H9 (cell line): ENCODE results near the gene SCAP. TPM values are rescaled to one million over a fixed set of nuclear protein-coding genes. Genes with fewer than 3 reads are reported as not detected.

ENCODE experiments used
- DNase-seq: peaks from one replicate; pipeline ENCODE4 v3.0.0-alpha.2; 2017
- H2AFZ ChIP-seq: one replicate; pipeline ENCODE4 v1.6.1; 2013; ENCODE audit warnings: mild to moderate bottlenecking, low read length, control low read depth, moderate library complexity
- H2AK5ac ChIP-seq: 2 replicates; pipeline ENCODE4 v1.6.1; 2013; ENCODE audit warnings: low read length, control low read depth, mixed read lengths; ENCODE audit not compliant: insufficient read length
- H2BK120ac ChIP-seq: one replicate; pipeline ENCODE4 v1.6.1; 2013; ENCODE audit warnings: low read depth, mild to moderate bottlenecking, low read length, control low read depth, inconsistent platforms; ENCODE audit not compliant: poor library complexity, severe bottlenecking
- H2BK12ac ChIP-seq: 2 replicates; pipeline ENCODE4 v1.6.1; 2013; ENCODE audit warnings: low read length, control low read depth, mixed read lengths, low read depth; ENCODE audit not compliant: insufficient read length
- H2BK15ac ChIP-seq: 2 replicates; pipeline ENCODE4 v1.6.1; 2013; ENCODE audit warnings: low read depth, low read length, control low read depth
- H2BK20ac ChIP-seq: one replicate; pipeline ENCODE4 v1.6.1; 2013; ENCODE audit warnings: low read depth, mild to moderate bottlenecking, low read length, control low read depth, inconsistent platforms; ENCODE audit not compliant: poor library complexity, severe bottlenecking
- H2BK5ac ChIP-seq: 2 replicates; pipeline ENCODE4 v1.6.1; 2013; ENCODE audit warnings: low read length, control low read depth, mixed read lengths; ENCODE audit not compliant: insufficient read length
- H3K14ac ChIP-seq: 2 replicates; pipeline ENCODE4 v1.6.1; 2013; ENCODE audit warnings: low read length, control low read depth; ENCODE audit not compliant: insufficient read depth
- H3K18ac ChIP-seq: 2 replicates; pipeline ENCODE4 v1.6.1; 2013; ENCODE audit warnings: low read depth, mild to moderate bottlenecking, mixed read lengths, low read length, control low read depth; ENCODE audit not compliant: insufficient read length
- H3K23ac ChIP-seq: 2 replicates; pipeline ENCODE4 v1.6.1; 2013; ENCODE audit warnings: low read length, control low read depth, mixed read lengths, low read depth; ENCODE audit not compliant: insufficient read length
- H3K23me2 ChIP-seq: 2 replicates; pipeline ENCODE4 v1.6.1; 2013; ENCODE audit warnings: low read depth, mild to moderate bottlenecking, mixed read lengths, low read length, control low read depth; ENCODE audit not compliant: insufficient read length, poor library complexity, severe bottlenecking
- H3K27ac ChIP-seq: 2 replicates; pipeline ENCODE4 v1.5.1; 2013; ENCODE audit warnings: low read length, control low read depth, mixed read lengths, low read depth; ENCODE audit not compliant: insufficient read length
- H3K27me3 ChIP-seq: 2 replicates; pipeline ENCODE4 v1.6.1; 2013; ENCODE audit warnings: low read length, control low read depth, inconsistent platforms; ENCODE audit not compliant: insufficient read depth
- H3K4ac ChIP-seq: 2 replicates; pipeline ENCODE4 v1.6.1; 2013; ENCODE audit warnings: low read depth, mild to moderate bottlenecking, control low read depth, inconsistent platforms, low read length, moderate library complexity
- H3K4me1 ChIP-seq: 2 replicates; pipeline ENCODE4 v1.6.1; 2013; ENCODE audit warnings: low read length, control low read depth, inconsistent platforms; ENCODE audit not compliant: insufficient read depth
- H3K4me2 ChIP-seq: 2 replicates; pipeline ENCODE4 v1.6.1; 2013; ENCODE audit warnings: low read length, control low read depth, mixed read lengths; ENCODE audit not compliant: insufficient read length, insufficient read depth
- H3K56ac ChIP-seq: 2 replicates; pipeline ENCODE4 v1.6.1; 2013; ENCODE audit warnings: low read depth, mild to moderate bottlenecking, mixed read lengths, low read length, control low read depth; ENCODE audit not compliant: insufficient read length
- H3K79me1 ChIP-seq: 2 replicates; pipeline ENCODE4 v1.6.1; 2013; ENCODE audit warnings: low read depth, mild to moderate bottlenecking, moderate library complexity, low read length, control low read depth, inconsistent platforms; ENCODE audit not compliant: insufficient read depth, poor library complexity, severe bottlenecking
- H3K79me2 ChIP-seq: 2 replicates; pipeline ENCODE4 v1.6.1; 2013; ENCODE audit warnings: low read length, control low read depth, inconsistent platforms; ENCODE audit not compliant: insufficient read depth
- H3K9ac ChIP-seq: 2 replicates; pipeline ENCODE4 v1.6.1; 2013; ENCODE audit warnings: low read length, control low read depth, mixed read lengths; ENCODE audit not compliant: insufficient read length; ENCODE audit errors: extremely low read depth
- H3K9me3 ChIP-seq: one replicate; pipeline ENCODE4 v1.6.1; 2013; ENCODE audit warnings: low read depth, low read length, inconsistent platforms; ENCODE audit not compliant: control insufficient read depth
- H3T11ph ChIP-seq: one replicate; pipeline ENCODE4 v1.6.1; 2013; ENCODE audit warnings: mild to moderate bottlenecking, low read length, control low read depth, inconsistent platforms
- H4K20me1 ChIP-seq: one replicate; pipeline ENCODE4 v1.6.1; 2013; ENCODE audit not compliant: control insufficient read depth, insufficient read length, insufficient read depth
- H4K5ac ChIP-seq: 2 replicates; pipeline ENCODE4 v1.6.1; 2013; ENCODE audit warnings: low read depth, mild to moderate bottlenecking, mixed read lengths, low read length, control low read depth; ENCODE audit not compliant: insufficient read length
- H4K8ac ChIP-seq: replicated peaks from 2 replicates; pipeline ENCODE4 v1.6.1; 2013; ENCODE audit warnings: low read length, control low read depth, mixed read lengths, low read depth; ENCODE audit not compliant: insufficient read length
- H4K91ac ChIP-seq: 2 replicates; pipeline ENCODE4 v1.6.1; 2013; ENCODE audit warnings: low read depth, mild to moderate bottlenecking, moderate library complexity, mixed read lengths, low read length, control low read depth; ENCODE audit not compliant: insufficient read length
- H3K27ac Mint-ChIP-seq, 3 experiments: 2 replicates in 2 of 3; 3 replicates in 1 of 3; pipeline ENCODE4 v1.8.0; 2020 to 2021; ENCODE audit warnings: mixed read lengths in 3 of 3, mild to moderate bottlenecking in 1 of 3, moderate library complexity in 1 of 3
- H3K27me3 Mint-ChIP-seq: 2 replicates; pipeline ENCODE4 v1.8.0; 2021; ENCODE audit warnings: low read depth, mild to moderate bottlenecking, moderate library complexity, mixed read lengths
- H3K36me3 Mint-ChIP-seq, 3 experiments: 2 replicates in 2 of 3; 3 replicates in 1 of 3; pipeline ENCODE4 v1.8.0; 2020 to 2021; ENCODE audit warnings: low read depth in 3 of 3, mixed read lengths in 3 of 3; ENCODE audit not compliant: insufficient read depth in 1 of 3
- H3K4me1 Mint-ChIP-seq, 2 experiments: 2 replicates each; pipeline ENCODE4 v1.8.0; 2020; ENCODE audit warnings: mixed read lengths in 2 of 2
- H3K4me3 Mint-ChIP-seq, 2 experiments: 2 replicates in 1 of 2; 3 replicates in 1 of 2; pipeline ENCODE4 v1.8.0; 2020 to 2021; ENCODE audit warnings: mild to moderate bottlenecking in 2 of 2, mixed read lengths in 2 of 2, moderate library complexity in 1 of 2
- H3K9me3 Mint-ChIP-seq, 2 experiments: 2 replicates in 1 of 2; 3 replicates in 1 of 2; pipeline ENCODE4 v1.8.0; 2020; ENCODE audit warnings: mild to moderate bottlenecking in 2 of 2, mixed read lengths in 2 of 2, moderate library complexity in 1 of 2
- WGBS: extraction: QIAGEN DNeasy Blood & Tissue Kit; methylation state at CpG from one replicate; pipeline ENCODE4 v1.1.7; 2013; ENCODE audit warnings: missing lambda C conversion rate, low lambda C conversion rate, mixed read lengths; ENCODE audit not compliant: insufficient read length; ENCODE audit errors: extremely low coverage; 5-methylcytosine and 5-hydroxymethylcytosine counted together
- total RNA-seq: library from RNA; stranded (reverse); gene quantifications from 2 replicates; pipeline ENCODE4 v1.2.1, GENCODE V29; 2021
- TF ChIP-seq, protein P1 (sequence below): fragments of 200-600 bp; sonication (generic); conservative IDR thresholded peaks from 3 replicates; pipeline ENCODE4 v1.8.0; 2021; ENCODE audit warnings: antibody characterized with exemption, mild to moderate bottlenecking

SCAP gene
- total RNA-seq, 1 experiment from 2014 or later: 104 TPM

DNA sequence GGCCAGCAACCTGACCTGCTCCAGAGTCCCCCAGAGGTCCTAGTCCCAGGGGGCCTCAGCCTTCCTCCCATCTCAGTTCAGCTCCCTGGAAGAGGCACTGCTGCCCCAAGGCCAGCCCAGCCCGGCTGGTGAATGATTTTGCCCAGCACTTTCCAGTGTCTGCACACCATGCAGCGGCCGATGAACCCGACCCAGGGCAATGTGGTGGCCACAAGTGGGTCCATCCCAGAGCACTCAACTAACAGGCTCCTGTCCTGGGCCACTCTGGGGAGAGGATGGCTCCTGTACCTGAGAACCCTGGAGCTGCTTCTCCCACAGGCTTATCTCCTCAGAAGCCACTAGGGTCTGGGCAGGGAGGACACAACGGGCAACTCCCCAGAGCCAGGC lies 55.7 kb downstream of the SCAP start:
- no peak overlapping the region; a peak in 1 of 7 replicates for H3K27ac Mint-ChIP-seq
- no peaks in the 10 kb centered on the region for H3K23me2 ChIP-seq
- no peak overlapping the region for H3T11ph ChIP-seq

More for the DNA sequence above, 55.7 kb downstream of the SCAP start:
- Histone ChIP-seq H3K79me1 (no peaks in the 10 kb centered on the region), H3K23ac (no peak overlapping the region), H2BK5ac (no peak overlapping the region), H2BK12ac (no peak overlapping the region), H3K27me3 (no peaks in the 10 kb centered on the region), H3K4ac (no peak overlapping the region), H3K27ac (no peak overlapping the region), H4K8ac (no peak overlapping the region), H2AFZ (no peak overlapping the region), H4K5ac (no peak overlapping the region), H2AK5ac (no peak overlapping the region), H3K14ac (no peak overlapping the region), H4K91ac (no peak overlapping the region), H3K56ac (no peak overlapping the region), H3K9ac (no peak overlapping the region), H2BK120ac (no peak overlapping the region), H3K4me1 (no peaks in the 10 kb centered on the region), H3K9me3 (no peaks in the 10 kb centered on the region), H3K4me2 (no peak overlapping the region), H4K20me1 (peaks cover 2% of the 10 kb centered on the region), H2BK15ac (no peak overlapping the region), H2BK20ac (no peak overlapping the region), H3K18ac (no peak overlapping the region), H3K79me2 (no peaks in the 10 kb centered on the region)
- TF ChIP-seq, protein P1, sequence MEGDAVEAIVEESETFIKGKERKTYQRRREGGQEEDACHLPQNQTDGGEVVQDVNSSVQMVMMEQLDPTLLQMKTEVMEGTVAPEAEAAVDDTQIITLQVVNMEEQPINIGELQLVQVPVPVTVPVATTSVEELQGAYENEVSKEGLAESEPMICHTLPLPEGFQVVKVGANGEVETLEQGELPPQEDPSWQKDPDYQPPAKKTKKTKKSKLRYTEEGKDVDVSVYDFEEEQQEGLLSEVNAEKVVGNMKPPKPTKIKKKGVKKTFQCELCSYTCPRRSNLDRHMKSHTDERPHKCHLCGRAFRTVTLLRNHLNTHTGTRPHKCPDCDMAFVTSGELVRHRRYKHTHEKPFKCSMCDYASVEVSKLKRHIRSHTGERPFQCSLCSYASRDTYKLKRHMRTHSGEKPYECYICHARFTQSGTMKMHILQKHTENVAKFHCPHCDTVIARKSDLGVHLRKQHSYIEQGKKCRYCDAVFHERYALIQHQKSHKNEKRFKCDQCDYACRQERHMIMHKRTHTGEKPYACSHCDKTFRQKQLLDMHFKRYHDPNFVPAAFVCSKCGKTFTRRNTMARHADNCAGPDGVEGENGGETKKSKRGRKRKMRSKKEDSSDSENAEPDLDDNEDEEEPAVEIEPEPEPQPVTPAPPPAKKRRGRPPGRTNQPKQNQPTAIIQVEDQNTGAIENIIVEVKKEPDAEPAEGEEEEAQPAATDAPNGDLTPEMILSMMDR: no peak
- H3K9me3 Mint-ChIP-seq: peaks cover 0 to 9% of the 10 kb centered on the region in 2 experiments; a peak in 4 of 5 replicates
- no peak overlapping the region for H3K4me3 Mint-ChIP-seq
- H3K36me3 Mint-ChIP-seq: peaks cover 26 to 57% (median 50%) of the 10 kb centered on the region in 3 experiments
- H3K27me3 Mint-ChIP-seq: no peaks in the 10 kb centered on the region; the same call in 1 of the 2 replicates
- no peak for DNase-seq
- H3K4me1 Mint-ChIP-seq: peaks cover 10 to 23% of the 10 kb centered on the region in 2 experiments
- WGBS: no CpG with 5 or more reads among the region's 5 CpGs
